Ammon's horn (tissue), 1 donor: ENCODE data around the gene NPHS1.
"Not testable (repeated sequence)": the region's sequence is repeated elsewhere in the genome, so short reads cannot be mapped to it uniquely, and the experiment has no call there.

Experiments
- DNase-seq: peaks from one replicate; pipeline ENCODE4 v3.0.0-alpha.2; 2016; ENCODE audit warnings: low spot score

Gene NPHS1

DNA sequence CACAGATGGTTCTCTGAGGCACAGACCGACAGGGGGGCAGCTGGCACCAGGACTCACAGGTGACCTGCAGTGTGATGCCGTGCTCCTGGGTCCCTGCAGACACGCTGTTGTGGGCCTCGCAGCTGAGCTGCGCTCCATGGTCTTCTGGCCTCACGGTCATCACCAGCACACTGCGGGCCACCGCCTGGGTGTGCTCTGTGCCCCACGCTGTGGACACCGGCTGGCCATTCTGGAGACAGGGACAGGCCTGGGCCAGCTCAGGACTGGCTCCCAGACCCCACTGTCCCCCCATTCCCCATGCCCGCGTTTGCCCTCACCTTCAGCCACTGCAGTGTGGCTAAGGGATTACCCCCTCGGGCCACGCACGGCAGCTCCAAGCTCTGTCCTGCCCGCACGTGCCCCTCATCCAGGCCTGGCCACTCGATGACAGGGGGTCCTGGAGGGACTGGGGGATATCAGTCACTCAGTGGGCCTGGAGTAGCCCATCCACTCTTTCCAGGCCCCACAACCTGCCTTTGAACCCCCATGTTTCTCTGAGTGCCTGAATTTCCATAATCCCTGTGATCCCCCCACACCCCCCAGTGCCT lies 3.3 kb downstream of the NPHS1 start:
- DNase-seq, result no peak

DNA sequence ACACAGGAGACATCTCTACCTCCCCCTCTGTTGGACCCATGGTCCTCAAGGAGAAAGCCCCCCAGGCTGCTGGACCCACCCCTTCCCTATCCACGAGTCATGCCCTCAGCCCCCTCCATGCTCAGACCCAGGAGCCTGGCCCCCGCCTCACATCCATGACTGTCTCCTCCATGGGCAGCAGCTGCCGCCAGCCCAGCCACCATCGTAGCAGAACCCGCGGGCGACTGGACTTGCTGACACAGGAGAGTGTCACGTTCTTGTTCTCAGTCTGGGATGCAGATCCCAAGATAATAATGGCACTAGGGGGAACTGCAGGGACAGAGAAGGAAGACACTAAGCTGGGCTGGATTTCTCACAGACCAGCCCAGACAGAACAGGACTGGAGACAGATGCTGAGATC lies 3.8 kb downstream of the NPHS1 start:
- no peak for DNase-seq

DNA sequence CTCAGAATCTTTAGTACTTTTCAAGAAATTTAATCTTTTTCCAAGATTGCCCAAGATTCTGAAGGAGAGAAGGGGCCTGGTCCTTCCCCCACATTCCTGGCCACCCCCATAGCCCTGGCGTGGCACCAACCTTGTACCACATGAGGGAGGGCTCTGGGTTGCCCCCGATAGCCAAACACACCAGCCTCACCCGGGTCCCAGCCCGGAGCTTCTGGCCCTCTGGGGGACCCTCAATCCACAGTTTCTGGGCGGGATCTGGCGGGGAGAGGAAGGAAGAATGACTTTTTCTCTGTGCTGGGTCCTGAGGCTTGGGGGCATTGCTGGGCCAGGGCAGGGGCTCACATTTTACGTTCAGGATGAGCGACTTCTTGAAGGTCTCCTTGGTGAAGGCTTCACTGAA lies 4.4 kb downstream of the NPHS1 start:
- no peak for DNase-seq

DNA sequence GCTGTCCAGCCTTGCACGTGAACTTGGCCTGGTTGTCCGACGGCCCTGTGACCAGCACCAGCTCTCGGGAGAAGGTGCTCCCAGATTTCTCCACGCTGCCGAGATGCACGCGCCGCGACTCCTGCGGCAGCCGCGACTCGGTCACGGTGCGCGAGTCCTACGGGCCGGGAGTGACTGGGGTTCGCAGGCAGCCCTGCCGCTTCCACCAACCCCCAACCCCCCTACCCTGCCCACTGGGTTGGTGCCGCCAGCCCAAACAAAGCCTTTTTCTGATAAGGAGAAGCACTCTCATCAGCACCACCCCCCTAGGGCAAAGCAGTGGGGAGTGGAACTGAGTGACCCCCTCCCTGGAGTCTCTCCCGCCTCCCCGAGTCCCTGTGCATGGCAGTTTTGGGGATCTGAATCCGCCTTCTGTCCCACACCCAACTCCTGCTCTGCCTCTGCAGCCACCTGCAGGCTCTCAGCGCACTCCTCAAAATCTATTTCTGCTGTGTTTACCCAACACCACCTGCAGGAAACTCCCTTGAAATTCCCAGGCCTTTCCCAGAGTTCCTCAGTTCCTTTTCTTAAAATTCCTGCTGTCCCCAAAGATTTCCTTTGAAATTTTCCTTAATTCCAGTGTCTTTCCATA lies 6.2 kb downstream of the NPHS1 start:
- DNase-seq, result no peak

DNA sequence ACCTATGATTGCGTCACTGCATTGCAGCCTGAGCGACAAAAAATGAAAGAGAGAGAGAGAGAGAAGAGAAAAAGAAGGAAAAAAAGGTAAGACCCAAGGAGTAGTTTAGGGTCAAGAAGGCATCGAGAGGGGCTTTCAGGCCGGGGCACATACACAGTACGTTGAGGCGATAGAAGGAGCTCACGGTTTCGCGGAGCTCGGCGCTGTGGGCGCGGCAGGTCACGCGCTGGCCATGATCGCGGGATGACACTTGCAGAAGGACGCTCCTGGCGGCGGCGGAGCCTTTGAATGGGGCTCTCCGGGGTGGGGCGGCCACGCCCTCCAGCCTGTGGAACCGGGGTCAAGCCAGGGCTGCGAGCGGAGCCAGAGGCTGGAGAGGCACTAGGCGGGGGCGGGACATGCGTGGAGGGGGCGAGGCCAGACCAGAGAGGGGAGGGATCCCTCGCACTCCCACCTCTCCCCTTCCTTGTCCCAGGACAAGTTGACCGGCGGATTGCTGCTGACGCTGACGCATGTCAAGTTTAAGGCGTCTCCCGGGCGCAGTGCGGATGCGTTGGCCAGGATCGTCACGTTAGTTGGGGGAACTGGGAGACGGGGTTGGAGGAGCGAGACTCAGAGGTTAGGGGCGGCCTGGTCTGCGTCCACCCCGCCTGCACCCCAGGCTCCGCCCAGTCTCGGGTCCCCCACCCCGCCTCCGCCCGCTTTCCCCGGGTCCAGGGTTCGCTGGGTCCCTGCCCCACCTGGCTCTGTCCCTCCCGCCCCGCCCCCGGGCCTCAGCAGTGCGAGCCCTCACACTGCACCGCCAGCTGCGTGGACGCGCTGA lies 6.9 kb downstream of the NPHS1 start:
- no peak for DNase-seq

DNA sequence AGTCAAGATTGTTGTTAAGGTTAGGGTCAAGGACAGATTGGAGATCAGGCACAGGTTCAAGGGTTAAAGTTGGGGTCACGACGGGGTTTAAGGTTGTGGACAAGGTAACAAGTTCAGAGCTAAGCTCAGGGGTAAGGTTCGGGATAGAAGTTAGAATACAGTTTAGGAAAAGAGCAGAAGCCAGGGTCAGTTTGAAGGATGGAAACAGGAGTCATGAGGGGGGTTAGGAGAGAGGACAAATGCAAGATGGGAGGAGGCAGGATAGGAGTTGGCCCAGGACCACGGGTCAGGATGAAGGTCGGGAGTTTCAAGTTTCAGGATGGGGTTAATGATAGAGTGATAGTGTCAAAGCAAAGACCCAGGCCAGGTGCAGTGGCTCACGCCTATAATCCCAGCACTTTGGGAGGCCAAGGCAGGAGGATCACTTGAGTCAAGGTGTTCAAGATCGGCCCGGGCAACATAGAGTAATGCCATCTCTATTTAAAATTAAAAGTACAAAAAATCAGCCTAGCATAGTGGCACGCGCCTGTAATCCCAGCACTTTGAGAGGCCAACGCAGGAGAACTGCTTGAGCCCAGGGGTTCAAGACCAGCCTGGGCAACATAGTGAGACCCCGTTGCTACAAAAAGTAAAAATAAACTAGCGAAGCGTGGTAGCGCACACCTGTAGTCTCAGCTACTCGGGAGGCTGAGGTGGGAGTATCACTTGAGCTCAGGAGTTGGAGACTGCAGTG lies 7.7 kb downstream of the NPHS1 start:
- no peak for DNase-seq

DNA sequence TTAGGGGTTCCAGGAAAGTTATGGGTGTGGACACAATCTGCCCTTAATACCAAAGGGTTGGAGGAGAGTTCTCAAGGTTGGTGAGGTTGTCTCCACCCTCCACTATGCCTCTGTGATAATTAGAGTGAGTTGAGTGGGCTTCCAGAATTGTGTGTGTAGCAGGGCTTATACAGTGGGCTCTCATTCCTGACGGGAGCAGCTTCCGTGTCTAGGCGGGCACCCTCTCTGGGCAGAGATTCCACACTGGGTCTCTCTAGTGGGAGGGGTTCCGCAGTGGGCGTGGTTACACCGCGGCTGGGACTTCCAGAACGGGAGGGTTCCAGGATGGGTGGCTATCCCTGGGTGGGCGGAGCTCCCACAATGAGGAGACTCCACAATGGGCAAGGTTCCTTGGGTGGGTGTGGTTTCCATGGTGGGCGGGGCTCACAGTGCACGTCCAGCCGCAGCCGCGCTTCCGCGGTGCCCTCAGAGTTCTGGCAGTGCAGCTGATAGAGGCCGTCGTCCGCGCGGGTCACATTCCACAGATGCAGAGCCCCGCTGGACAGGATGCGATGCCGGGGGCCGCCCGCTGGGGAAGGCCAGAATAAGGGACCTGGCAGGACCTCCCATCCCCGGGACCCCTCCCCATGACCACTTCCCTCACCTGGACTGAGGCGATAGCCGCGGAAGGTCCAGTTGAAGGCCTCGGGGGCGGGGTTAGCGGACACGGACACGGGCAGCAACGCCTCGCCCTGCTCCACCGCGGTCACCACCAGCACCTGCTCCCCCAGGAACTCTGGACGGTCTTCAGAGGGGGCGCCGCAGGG lies 8.4 kb downstream of the NPHS1 start:
- DNase-seq, result no peak

DNA sequence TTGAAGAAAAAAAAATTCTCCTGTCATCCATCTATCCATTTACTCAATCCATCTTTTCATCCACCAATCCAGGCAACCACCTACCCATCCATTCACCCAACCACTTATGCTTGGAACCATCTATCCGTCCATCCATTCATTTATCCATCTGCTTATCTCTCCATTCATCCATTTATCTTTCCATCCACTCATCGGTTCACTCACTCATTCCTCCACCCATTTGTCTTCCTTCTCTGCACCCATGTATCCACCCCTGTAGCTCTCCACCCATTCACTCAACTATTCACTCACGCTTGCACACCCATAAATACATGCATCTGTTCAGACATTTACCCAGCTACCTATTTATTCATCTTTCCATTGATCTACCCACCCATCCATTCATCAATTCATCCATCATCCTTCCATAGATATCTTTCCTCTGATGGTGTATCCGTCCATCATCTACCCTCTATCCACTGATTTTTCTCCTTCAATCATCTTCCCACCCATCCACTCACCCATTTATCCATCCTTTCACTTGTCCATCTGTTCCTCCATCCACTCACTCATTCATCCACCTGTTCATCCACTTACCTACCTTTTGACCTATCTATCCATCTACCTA lies 9.5 kb downstream of the NPHS1 start:
- DNase-seq, result no peak

DNA sequence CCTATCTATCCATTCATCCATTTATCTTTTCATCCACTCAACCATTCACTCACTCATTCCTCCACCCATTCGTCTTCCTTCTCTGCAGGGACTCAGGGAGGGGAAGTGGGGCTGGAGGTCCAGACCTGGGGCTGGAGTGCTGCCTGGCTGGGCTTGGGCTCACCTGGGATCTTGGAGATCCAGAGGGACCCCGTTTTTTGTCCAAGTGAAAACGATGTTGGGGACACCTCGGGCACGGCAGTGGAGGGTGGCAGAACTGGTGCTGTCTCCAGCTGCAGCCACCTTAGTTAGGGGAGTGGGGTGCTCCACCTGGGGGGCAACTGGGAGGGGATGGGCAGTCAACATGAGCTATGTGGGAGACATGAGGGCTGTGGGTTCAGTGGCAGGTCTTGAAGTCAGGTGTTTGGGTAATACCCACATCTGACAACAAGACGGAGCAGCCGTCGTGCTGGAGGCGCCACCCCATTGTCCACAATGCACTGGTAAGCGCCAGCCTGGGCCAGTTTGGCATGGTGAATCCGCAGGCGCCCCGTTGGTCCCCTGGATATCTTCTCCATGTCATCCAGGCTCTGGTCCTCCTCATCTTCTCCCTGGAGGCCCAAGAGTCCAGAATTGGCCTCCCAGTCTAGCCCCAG lies 10.2 kb downstream of the NPHS1 start:
- DNase-seq, result no peak

DNA sequence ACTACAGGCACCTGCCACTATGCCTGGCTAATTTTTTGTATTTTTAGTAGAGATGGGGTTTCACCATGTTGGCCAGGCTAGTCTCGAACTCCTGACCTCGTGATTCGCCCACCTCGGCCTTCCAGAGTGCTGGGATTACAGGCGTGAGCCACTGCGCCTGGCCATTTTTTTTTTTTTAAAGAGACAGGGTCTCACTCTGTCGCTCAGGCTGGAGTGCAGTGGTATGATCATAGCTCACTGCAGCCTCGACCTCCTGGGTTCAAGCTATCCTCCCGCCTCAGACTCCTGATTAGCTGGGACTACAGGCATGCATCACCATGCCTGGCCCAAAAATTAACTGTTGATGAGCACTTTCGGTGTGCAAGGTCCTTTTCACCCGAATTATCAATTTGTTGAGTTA lies 16.2 kb downstream of the NPHS1 start:
- DNase-seq, result not testable (repeated sequence)

DNA sequence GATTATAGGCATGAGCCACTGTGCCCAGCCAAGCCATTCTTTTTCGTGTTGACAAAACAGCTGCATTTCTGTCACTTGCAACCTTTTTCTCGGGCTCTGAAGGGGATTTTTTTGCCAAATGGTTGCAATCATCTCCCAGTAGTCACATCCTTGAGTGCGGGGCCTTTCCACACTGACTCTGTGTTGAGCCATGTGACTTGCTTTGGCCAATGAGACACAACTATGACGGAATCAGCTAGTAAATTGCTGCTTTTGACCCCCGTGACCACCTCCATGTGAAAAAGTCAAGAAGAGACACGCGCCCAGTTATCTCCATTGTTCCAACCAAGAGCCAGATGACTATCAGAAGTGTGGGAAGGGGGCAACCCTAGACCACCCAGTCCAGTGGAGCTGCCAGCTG lies 18.3 kb downstream of the NPHS1 start:
- no peak for DNase-seq

DNA sequence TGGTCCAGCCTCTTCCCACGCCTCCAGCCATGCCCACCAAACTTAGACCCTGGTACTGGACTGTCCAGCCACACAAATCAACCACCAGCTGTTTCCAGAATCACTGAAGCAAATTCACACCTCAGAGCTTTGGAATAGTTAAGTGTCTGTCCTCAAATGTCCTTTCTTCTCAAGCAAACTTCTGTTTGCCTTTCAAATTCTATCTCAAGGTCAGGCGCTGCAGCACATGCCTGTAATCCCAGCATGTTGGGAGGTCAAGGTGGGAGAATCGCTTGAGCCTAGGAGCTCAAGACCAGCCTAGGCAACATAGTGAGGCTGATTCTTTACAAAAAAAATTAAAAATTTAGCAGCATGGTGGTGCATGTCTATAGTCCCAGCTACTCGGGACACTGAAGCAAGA lies 20.2 kb downstream of the NPHS1 start:
- no peak for DNase-seq

DNA sequence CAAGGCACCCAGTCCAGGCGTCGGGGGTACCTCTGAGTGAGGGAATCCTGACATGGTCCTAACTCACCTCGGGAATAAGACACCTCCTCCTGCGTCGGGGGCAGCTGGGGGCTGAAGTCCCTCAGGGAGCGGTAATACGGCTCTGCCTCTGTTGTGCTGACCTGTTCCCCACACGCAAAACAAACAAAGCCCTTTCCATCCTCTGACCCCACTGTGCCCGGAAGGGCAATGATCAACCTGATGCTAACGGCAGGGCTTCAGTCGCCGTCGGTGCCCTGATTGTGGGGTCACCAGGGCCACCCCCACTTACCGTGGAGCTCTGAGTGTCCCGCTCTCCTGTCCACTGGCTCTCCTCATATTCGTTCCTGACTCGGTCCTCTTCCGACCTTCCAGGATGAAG lies 21.3 kb downstream of the NPHS1 start:
- DNase-seq, result no peak

DNA sequence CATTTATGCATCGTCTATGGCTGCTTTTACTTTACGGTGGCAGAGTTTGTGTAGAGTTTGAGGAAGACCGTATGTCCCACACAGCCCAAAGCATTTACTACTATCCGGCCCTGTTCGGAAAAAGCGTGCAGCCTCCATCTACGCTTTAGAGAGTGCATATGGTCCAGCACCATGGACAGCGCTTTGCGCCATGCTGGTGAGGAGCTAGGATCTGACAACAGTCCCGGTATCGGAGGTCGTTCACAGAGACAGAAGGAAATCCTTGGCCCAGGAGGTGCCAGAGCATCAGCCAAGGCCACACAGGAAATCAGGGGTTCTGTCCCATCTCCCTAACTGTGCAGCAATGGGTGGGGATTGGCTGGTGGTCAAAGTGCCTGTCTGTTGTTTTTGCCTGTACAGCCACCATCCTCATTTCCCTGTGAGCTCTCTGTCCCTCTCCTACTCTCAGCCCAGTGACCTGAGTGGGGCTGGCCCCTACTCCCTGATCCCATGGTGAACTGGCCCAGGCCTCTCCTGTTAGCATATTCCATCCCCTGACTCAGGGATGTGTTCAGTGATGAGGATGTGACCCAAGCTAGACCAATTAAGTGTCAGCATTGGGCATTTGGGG lies 23.5 kb downstream of the NPHS1 start:
- peak; percentile 53 for DNase-seq

DNA sequence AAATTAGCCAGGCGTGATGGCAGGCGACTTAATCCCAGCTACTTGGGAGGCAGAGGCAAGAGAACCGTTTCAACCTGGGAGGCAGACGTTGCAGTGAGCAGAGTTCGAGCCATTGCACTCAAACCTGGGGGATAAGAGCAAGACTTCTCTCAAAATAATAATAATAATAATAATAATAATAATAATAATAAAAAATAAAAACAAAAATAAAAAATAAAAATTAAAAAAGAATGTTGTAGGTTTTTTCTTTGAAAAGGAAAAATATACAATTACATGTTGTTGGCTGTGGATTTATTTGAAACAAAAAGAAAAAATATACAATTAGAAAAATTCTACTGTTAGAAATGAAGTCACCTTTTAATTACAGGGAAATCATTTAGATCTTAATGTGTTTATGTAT lies 28.2 kb downstream of the NPHS1 start:
- DNase-seq, result no peak

DNA sequence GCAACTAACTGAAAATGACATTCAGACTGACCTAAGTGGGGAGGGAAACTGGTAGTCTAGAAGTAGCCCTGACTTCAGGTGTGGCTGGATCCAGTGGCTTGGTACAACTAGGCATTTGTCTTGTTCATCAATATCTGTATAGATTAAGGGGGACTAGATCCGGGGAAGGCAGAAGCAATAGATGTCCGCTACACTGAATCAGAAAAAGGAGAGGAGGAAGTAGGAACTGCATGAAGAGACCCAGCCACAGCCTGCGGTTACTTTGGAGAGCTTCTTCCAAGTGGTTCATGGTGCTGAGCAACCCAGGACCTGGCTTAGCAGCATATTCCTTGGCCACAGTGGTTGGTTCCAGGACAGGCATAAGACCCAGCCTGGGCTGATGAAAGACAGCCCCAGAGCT lies 29.7 kb downstream of the NPHS1 start:
- no peak for DNase-seq

DNA sequence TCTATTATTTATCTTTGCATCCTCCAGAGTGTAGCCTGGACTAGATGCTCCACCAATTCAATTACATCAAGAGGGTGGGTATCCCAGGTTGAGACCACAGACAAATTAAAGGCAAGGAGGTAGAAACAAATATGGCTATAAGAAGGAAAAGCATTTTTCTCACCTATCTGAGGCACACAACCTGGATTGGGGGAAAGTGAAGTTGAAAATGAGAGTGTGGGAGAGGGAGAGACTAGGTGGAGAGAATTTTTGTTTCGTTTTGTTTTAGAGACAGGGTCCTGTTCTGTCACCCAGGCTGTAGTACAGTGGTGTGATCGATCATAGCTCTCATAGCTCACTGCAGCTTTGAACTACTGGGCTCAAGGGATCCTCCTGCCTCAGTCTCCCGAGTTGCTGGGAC lies 33.9 kb downstream of the NPHS1 start:
- DNase-seq, result no peak

DNA sequence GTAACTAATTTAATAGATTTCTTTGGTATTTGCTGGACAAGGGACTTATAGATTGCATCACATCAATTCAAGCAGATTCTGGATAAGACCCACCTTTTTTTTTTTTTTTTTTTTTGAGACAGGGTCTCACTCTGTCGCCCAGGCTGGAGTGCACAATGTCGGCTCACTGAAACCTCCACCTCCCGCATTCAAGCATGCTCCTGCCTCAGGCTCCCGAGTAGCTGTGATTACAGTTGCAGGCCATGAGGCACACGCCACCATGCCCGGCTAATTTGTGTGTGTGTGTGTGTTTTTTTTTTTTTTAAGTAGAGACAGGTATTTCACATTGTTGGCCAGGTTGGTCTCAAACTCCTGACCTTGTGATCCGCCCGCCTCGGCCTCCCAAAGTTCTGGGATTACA lies 35.5 kb downstream of the NPHS1 start:
- no peak for DNase-seq

DNA sequence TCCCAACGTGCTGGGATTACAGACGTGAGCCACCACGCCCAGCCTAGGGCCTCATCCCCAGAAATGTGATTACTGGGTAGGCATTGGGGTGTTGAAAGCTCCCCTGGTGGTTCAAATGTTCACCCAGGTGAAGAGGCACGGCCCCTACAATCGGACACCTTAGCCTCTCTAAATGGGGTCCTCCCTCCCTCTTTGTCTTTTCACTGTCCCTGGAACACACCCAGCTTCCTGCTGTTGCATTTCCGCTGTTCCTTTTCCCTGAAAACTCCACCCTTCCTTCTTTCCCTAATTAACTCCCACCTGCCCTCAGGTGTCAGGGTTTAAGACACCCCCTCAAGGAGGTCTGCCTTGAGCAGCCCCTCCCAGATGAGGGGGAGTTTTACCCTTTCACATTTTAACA lies 36.0 kb downstream of the NPHS1 start:
- DNase-seq, result no peak

DNA sequence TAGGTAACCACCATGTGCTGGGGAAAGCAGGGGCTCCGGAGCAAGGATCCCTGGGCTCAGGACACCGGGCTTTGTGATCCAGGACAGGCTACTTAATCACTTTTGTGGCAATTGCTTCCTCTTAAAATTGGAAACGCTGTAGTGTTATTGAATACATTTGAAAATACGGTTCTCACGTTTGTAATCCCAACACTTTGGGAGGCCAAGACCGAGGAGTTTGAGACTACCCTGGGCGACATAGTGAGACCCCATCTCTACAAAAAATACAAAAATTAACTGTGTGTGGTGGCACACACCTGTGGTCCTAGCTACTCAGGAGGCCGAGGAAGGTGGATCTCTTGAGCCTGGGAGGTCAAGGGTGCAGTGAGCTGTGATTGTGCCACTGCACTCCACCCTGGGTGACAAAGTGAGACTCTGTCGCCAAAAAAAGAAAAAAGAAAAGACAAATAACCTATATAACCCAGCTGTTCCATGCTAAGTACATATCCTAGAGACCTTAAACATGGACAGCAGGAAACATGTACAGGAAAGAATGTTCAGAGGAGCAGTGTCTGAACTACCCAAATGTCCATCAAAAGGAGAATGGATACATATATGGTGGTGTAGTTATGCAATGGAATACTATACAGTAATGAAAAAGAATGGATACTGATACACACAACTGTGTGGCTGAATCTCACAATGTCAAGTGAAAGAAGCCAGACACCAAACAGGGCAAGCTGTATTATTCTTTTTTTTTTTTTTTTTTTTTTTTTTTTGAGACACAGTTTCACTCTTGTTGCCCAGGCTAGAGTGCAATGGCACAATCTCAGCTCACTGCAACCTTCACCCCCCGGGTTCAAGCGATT lies 39.0 kb downstream of the NPHS1 start:
- no peak for DNase-seq
